ENCODE measurements around the gene SPTLC1.
"Not testable (repeated sequence)": the region's sequence is repeated elsewhere in the genome, so short reads cannot be mapped to it uniquely, and the experiment has no call there.

SPTLC1 gene

GRCh38 chr9:92140074-92140753 is 25.0 kb upstream of the SPTLC1 start:
- DNase-seq: peak; percentile 45 to 60

- DNase-seq: not testable (repeated sequence)
Measured at GRCh38 chr9:92138960-92139540, 23.8 kb upstream of the SPTLC1 start.

GRCh38 chr9:92138157-92138959 is 23.1 kb upstream of the SPTLC1 start:
- peak; percentile 19 to 23 for DNase-seq

GRCh38 chr9:92136184-92136858 is 21.1 kb upstream of the SPTLC1 start:
- DNase-seq: no peak

GRCh38 chr9:92135576-92135975 is 20.4 kb upstream of the SPTLC1 start:
- no peak for DNase-seq

GRCh38 chr9:92133949-92134604 is 18.9 kb upstream of the SPTLC1 start:
- DNase-seq: peak; percentile 57 to 61

- DNase-seq: not testable (repeated sequence)
Measured at GRCh38 chr9:92132913-92133312, 17.7 kb upstream of the SPTLC1 start.

- no peak for DNase-seq
Measured at GRCh38 chr9:92132501-92132900, 17.3 kb upstream of the SPTLC1 start.

- DNase-seq: no peak
Measured at GRCh38 chr9:92122800-92123199, 7.6 kb upstream of the SPTLC1 start.

- DNase-seq: no peak
Measured at GRCh38 chr9:92122061-92122460, 6.8 kb upstream of the SPTLC1 start.

- DNase-seq: no peak
Measured at GRCh38 chr9:92121265-92121664, 6.1 kb upstream of the SPTLC1 start.

- no peak for DNase-seq
Measured at GRCh38 chr9:92120138-92120537, 4.9 kb upstream of the SPTLC1 start.

- peak; percentile 45 to 60 for DNase-seq
Measured at GRCh38 chr9:92119586-92119985, 4.4 kb upstream of the SPTLC1 start.

- DNase-seq: no peak
Measured at GRCh38 chr9:92108122-92108521, 7.1 kb downstream of the SPTLC1 start.

GRCh38 chr9:92105446-92106225 is 9.6 kb downstream of the SPTLC1 start:
- DNase-seq: not testable (repeated sequence)

- not testable (repeated sequence) for DNase-seq
Measured at GRCh38 chr9:92103601-92104000, 11.6 kb downstream of the SPTLC1 start.

- no peak for DNase-seq
Measured at GRCh38 chr9:92100237-92100911, 14.8 kb downstream of the SPTLC1 start.

- no peak for DNase-seq
Measured at GRCh38 chr9:92098638-92099037, 16.6 kb downstream of the SPTLC1 start.

- no peak for DNase-seq
Measured at GRCh38 chr9:92097997-92098482, 17.2 kb downstream of the SPTLC1 start.

GRCh38 chr9:92095236-92095635 is 20.0 kb downstream of the SPTLC1 start:
- DNase-seq: no peak

GRCh38 chr9:92094655-92095054 is 20.6 kb downstream of the SPTLC1 start:
- DNase-seq: no peak

Data from AML-193 (cell line).